Ovary (tissue), 9 donors: ENCODE data around the gene UCHL5. TPM values are rescaled to one million over a fixed set of nuclear protein-coding genes. Genes with fewer than 3 reads are reported as not detected.

Experiments
- DNase-seq, 5 donors: peaks; one replicate each; pipeline ENCODE4 v3.0.0-alpha.2; 2019 to 2020
- H3K27ac ChIP-seq, 2 donors: fragments of 200-600 bp; one replicate each; pipeline versions ENCODE4 v1.5.1 to v1.8.0; 2019 to 2022
- H3K27me3 ChIP-seq: fragments of 200-600 bp; one replicate; pipeline ENCODE4 v1.8.0; 2022
- H3K36me3 ChIP-seq: fragments of 200-600 bp; sonication (generic); one replicate; pipeline ENCODE4 v1.5.1; 2019
- H3K4me1 ChIP-seq: one replicate; pipeline ENCODE4 v1.8.1; 2013; ENCODE audit warnings: mild to moderate bottlenecking, moderate library complexity; ENCODE audit not compliant: insufficient read depth
- H3K4me3 ChIP-seq: fragments of 200-600 bp; sonication (generic); one replicate; pipeline ENCODE4 v1.5.1; 2017
- H3K9me3 ChIP-seq, 2 donors: fragments of 200-600 bp in 1 of 2; sonication (generic) in 1 of 2; one replicate each; pipeline versions ENCODE4 v1.5.1 to v1.8.1; 2013 to 2019; ENCODE audit warnings: mild to moderate bottlenecking in 1 of 2, moderate library complexity in 1 of 2
- CTCF ChIP-seq, 3 donors: fragments of 450-650 bp in 2 of 3; fragments of 200-600 bp in 1 of 3; IDR thresholded peaks; one replicate each; pipeline versions ENCODE4 v1.5.1 to v1.8.0; 2016 to 2022; ENCODE audit warnings: antibody characterized with exemption in 3 of 3, mild to moderate bottlenecking in 1 of 3
- EP300 ChIP-seq: sonication (generic); formaldehyde crosslinking; IDR thresholded peaks from one replicate; pipeline ENCODE4 v1.6.1; 2017; ENCODE audit warnings: antibody characterized with exemption
- POLR2A ChIP-seq: fragments of 450-650 bp; IDR thresholded peaks from one replicate; pipeline ENCODE4 v1.6.1; 2017; ENCODE audit warnings: antibody characterized with exemption, mild to moderate bottlenecking, moderate library complexity
- WGBS, 3 donors: extraction: QIAGEN DNeasy Blood & Tissue Kit in 1 of 3; methylation state at CpG; one replicate each; pipeline versions ENCODE4 v1.1.5 to v1.1.7; 2013 to 2017; 5-methylcytosine and 5-hydroxymethylcytosine counted together
- intact Hi-C, 4 donors: fragments of 100-400 bp; cut with DNase I; formaldehyde crosslinking; loops; one replicate each; pipeline versions ENCODE4 v1.11.0 to v1.15.1; 2022 to 2023
- polyA plus RNA-seq, 2 donors: library from polyadenylated mRNA; stranded (reverse); fragments of 200-250 nt in 1 of 2; fragments of 350-450 nt in 1 of 2; fragmentation: Illumina TruSeq in 1 of 2; extraction: RNeasy Lipid Tissue Mini Kit (QIAGEN cat#74804) in 1 of 2; gene quantifications; one replicate each; pipeline ENCODE4 v1.2.3, GENCODE V29; 2013 to 2014
- total RNA-seq, 7 donors: library from RNA; depleted of rRNA in 2 of 7; stranded (reverse); fragments of >200 nt in 2 of 7; fragmentation: NEBNext Ultra II Directional in 3 of 7; extraction: Animal tissue kit (Norgen Biotek cat#: 25700) in 3 of 7; gene quantifications; one replicate each; pipeline versions ENCODE4 v1.1.0 to v1.2.4, GENCODE V29; 2016 to 2023
- donor health status: DM: no; HTN: no; CAD: no; lungs with moderate emphysema.
- donor health status: DM: no; HTN: no; CAD: no.
- donor health status: Bipolar disorder and iron deficiency.
- donor health status: DM: yes; HTN: yes; CAD: no.
- donor health status: DM: no; HTN: no; CAD: no.
- donor health status: DM: yes; HTN: yes; CAD: no.

Gene UCHL5
- total and polyA plus RNA-seq, 9 donors: 12.3 to 29.3 (median 23.3) TPM

- intact Hi-C loops: loop anchor here in 2 of 4 donors (10.0 kb wide), 2 partner anchors 202 to 542 kb away; no protein-coding TSS in a partner anchor
- Histone ChIP-seq H3K27ac (no peak overlapping the region), H3K27me3 (no peaks in the 10 kb centered on the region), H3K36me3 (no peaks in the 10 kb centered on the region), H3K4me3 (no peak overlapping the region), H3K9me3 (no peaks in the 10 kb centered on the region), H3K4me1 (peaks cover 1% of the 10 kb centered on the region)
- TF ChIP-seq CTCF (IDR thresholded peaks at IDR 0.05): no peak
- TF ChIP-seq EP300: no peak
- no peak for TF ChIP-seq POLR2A
- DNase-seq: no peak
Observed at GRCh38 chr1:193016788-193017187, 42.4 kb downstream of the UCHL5 start.

GRCh38 chr1:193014400-193014799 is 44.8 kb downstream of the UCHL5 start:
- Histone ChIP-seq H3K4me1 (peaks cover 1% of the 10 kb centered on the region), H3K36me3 (no peaks in the 10 kb centered on the region), H3K4me3 (no peak overlapping the region), H3K27ac (no peak overlapping the region), H3K9me3 (no peaks in the 10 kb centered on the region), H3K27me3 (no peaks in the 10 kb centered on the region)
- 78 to 82% (median 79%) methylated on average over 2 of the region's 2 CpGs for WGBS, 3 donors
- intact Hi-C loops: loop anchor here in 3 of 4 donors (5.0 to 10.0 kb wide), 3 partner anchors 200 to 540 kb away; no protein-coding TSS in a partner anchor
- TF ChIP-seq POLR2A: no peak
- no peak for TF ChIP-seq CTCF (IDR thresholded peaks at IDR 0.05)
- TF ChIP-seq EP300: no peak
- no peak for DNase-seq

GRCh38 chr1:193013707-193014106 is 45.5 kb downstream of the UCHL5 start:
- DNase-seq: no peak
- Histone ChIP-seq H3K4me1 (peaks cover 1% of the 10 kb centered on the region), H3K27ac (no peak overlapping the region), H3K4me3 (no peak overlapping the region), H3K27me3 (no peaks in the 10 kb centered on the region), H3K36me3 (no peaks in the 10 kb centered on the region), H3K9me3 (no peaks in the 10 kb centered on the region)
- 33 to 52% (median 35%) methylated on average over 7 of the region's 7 CpGs for WGBS, 3 donors
- intact Hi-C loops: loop anchor here in 3 of 4 donors (5.0 to 10.0 kb wide), 3 partner anchors 199 to 539 kb away; no protein-coding TSS in a partner anchor
- TF ChIP-seq POLR2A (no peak), EP300 (no peak), CTCF (IDR thresholded peaks at IDR 0.05) (no peak)

- Histone ChIP-seq H3K4me3 (no peak overlapping the region), H3K4me1 (peaks cover 1% of the 10 kb centered on the region), H3K36me3 (no peaks in the 10 kb centered on the region), H3K9me3 (no peaks in the 10 kb centered on the region), H3K27ac (no peak overlapping the region), H3K27me3 (no peaks in the 10 kb centered on the region)
- no peak for DNase-seq
- intact Hi-C loops: loop anchor here in 3 of 4 donors (5.0 to 10.0 kb wide), 3 partner anchors 198 to 538 kb away; no protein-coding TSS in a partner anchor
- WGBS, 3 donors: 46 to 70% (median 46%) methylated on average over 2 of the region's 2 CpGs
- TF ChIP-seq CTCF (IDR thresholded peaks at IDR 0.05) (no peak), POLR2A (no peak), EP300 (no peak)
Observed at GRCh38 chr1:193013005-193013404, 46.2 kb downstream of the UCHL5 start.
